ENCODE results near the gene HBM. TPM values are rescaled to one million over a fixed set of nuclear protein-coding genes. Genes with fewer than 3 reads are reported as not detected.
"Not testable (repeated sequence)": the region's sequence is repeated elsewhere in the genome, so short reads cannot be mapped to it uniquely, and the experiment has no call there.

The HBM gene
- total RNA-seq, 2 donors from 2014 or later, result not detected

- H3K9me3 ChIP-seq (ENCODE audit: control insufficient read depth, low read length), result no peaks in the 10 kb centered on the region
- H3K4me3 Mint-ChIP-seq, result no peak overlapping the region
- H3K9me3 Mint-ChIP-seq, result no peaks in the 10 kb centered on the region
Observed at GRCh38 chr16:120756-121155, 45.0 kb upstream of the HBM start.

GRCh38 chr16:122361-122760 lies 43.4 kb upstream of the HBM start:
- H3K4me3 ChIP-seq (ENCODE audit: low read length), result no peak overlapping the region
- Mint-ChIP-seq H3K27me3 (ENCODE audit: insufficient read depth) (no peaks in the 10 kb centered on the region), H3K4me1 (peaks cover 7% of the 10 kb centered on the region), H3K36me3 (ENCODE audit: low read depth) (peaks cover 2% of the 10 kb centered on the region), H3K27ac (no peak overlapping the region), H3K9me3 (no peaks in the 10 kb centered on the region), H3K4me3 (no peak overlapping the region)
- TF ChIP-seq CTCF (conservative IDR thresholded peaks at IDR 0.05), result no peak
- WGBS, 2 experiments (ENCODE audit: insufficient coverage in 1 of 2, insufficient read length in 1 of 2), result 92 to 100% methylated on average over 1 of the region's 1 CpG
- H3K27me3 ChIP-seq (ENCODE audit: control insufficient read depth, insufficient read depth, low read length, poor library complexity, severe bottlenecking), result no peaks in the 10 kb centered on the region
- no peak overlapping the region for H3K9ac ChIP-seq (ENCODE audit: extremely low read depth, low read length, poor library complexity, severe bottlenecking)
- H3K4me1 ChIP-seq (ENCODE audit: control insufficient read depth, insufficient read depth, low read length), result no peaks in the 10 kb centered on the region
- H3K27ac ChIP-seq (ENCODE audit: low read depth, low read length), result no peak overlapping the region
- no peak for DNase-seq
- H3K36me3 ChIP-seq (ENCODE audit: control insufficient read depth, insufficient read depth, low read length), result no peaks in the 10 kb centered on the region
- no peaks in the 10 kb centered on the region for H3K9me3 ChIP-seq (ENCODE audit: control insufficient read depth, low read length)

More at GRCh38 chr16:120756-121155, 45.0 kb upstream of the HBM start:
- no peak overlapping the region for H3K4me3 ChIP-seq (ENCODE audit: low read length)
- no peaks in the 10 kb centered on the region for H3K4me1 ChIP-seq (ENCODE audit: control insufficient read depth, insufficient read depth, low read length)
- H3K27me3 Mint-ChIP-seq (ENCODE audit: insufficient read depth), result no peaks in the 10 kb centered on the region
- no peak for DNase-seq
- peaks cover 7% of the 10 kb centered on the region for H3K4me1 Mint-ChIP-seq
- H3K36me3 Mint-ChIP-seq (ENCODE audit: low read depth), result peaks cover 16% of the 10 kb centered on the region
- H3K27me3 ChIP-seq (ENCODE audit: control insufficient read depth, insufficient read depth, low read length, poor library complexity, severe bottlenecking), result no peaks in the 10 kb centered on the region
- no peak overlapping the region for H3K27ac Mint-ChIP-seq
- H3K9ac ChIP-seq (ENCODE audit: extremely low read depth, low read length, poor library complexity, severe bottlenecking), result no peak overlapping the region
- H3K36me3 ChIP-seq (ENCODE audit: control insufficient read depth, insufficient read depth, low read length), result peaks cover 5% of the 10 kb centered on the region
- TF ChIP-seq CTCF (conservative IDR thresholded peaks at IDR 0.05), result no peak
- H3K27ac ChIP-seq (ENCODE audit: low read depth, low read length), result no peak overlapping the region
- WGBS, 2 experiments (ENCODE audit: insufficient coverage in 1 of 2, insufficient read length in 1 of 2), result 84% methylated on average over 2 of the region's 2 CpGs; no CpG with 5 or more reads in 1 of the 2 experiments

DNA sequence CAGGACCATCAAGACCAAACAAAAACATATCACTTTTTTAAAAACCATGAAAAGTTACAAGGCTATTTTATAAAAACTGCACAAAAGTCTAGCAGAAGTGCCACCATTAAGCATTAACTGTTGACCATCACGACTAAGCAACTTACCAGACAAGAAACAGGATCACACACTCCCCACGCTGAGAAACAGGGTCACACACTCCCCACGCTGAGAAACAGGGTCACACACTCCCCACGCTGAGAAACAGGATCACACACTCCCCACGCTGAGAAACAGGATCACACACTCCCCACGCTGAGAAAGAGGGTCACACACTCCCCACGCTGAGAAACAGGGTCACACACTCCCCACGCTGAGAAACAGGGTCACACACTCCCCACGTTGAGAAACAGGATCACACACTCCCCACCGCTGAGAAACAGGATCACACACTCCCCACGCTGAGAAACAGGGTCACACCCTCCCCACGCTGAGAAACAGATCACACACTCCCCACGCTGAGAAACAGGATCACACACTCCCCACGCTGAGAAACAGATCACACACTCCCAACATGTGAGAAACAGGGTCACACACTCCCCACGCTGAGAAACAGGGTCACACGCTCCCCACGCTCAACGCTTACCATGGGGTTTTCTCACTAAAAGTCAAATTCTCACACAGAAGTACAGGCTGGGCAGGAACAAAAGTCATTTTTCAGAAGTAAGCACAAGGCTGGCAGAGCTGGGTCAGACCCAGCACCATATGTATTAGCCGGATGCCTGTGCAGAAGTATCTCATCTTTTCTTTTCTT lies 42.0 kb upstream of the HBM start:
- H3K27ac Mint-ChIP-seq; DNase-seq; H3K4me3 Mint-ChIP-seq; H3K36me3 Mint-ChIP-seq (ENCODE audit: low read depth); H3K9me3 ChIP-seq (ENCODE audit: control insufficient read depth, low read length); H3K4me1 ChIP-seq (ENCODE audit: control insufficient read depth, insufficient read depth, low read length); H3K36me3 ChIP-seq (ENCODE audit: control insufficient read depth, insufficient read depth, low read length); H3K9me3 Mint-ChIP-seq; H3K9ac ChIP-seq (ENCODE audit: extremely low read depth, low read length, poor library complexity, severe bottlenecking); H3K4me3 ChIP-seq (ENCODE audit: low read length); H3K27ac ChIP-seq (ENCODE audit: low read depth, low read length); H3K27me3 Mint-ChIP-seq (ENCODE audit: insufficient read depth); H3K4me1 Mint-ChIP-seq; H3K27me3 ChIP-seq (ENCODE audit: control insufficient read depth, insufficient read depth, low read length, poor library complexity, severe bottlenecking): not testable (repeated sequence)
- WGBS, 2 experiments (ENCODE audit: insufficient coverage in 1 of 2, insufficient read length in 1 of 2), result 80 to 85% methylated on average over 6 to 15 of the region's 19 CpGs
